MM.1S (cell line): Measurements from ENCODE around the gene MMP1.

Experiments
- DNase-seq: peaks from one replicate; pipeline ENCODE4 v3.0.0-alpha.2; 2015
- H2AFZ ChIP-seq: fragments of 300-600 bp; sonication (generic); 2 replicates; pipeline ENCODE4 v1.6.0; 2016; ENCODE audit warnings: antibody characterized with exemption, low read length
- H3F3A ChIP-seq: fragments of 300-600 bp; sonication (generic); 2 replicates; pipeline ENCODE4 v1.6.1; 2016; ENCODE audit warnings: mild to moderate bottlenecking, antibody characterized with exemption, low read length, moderate library complexity, mixed read lengths; ENCODE audit not compliant: insufficient read depth
- H3K27ac ChIP-seq: fragments of 300-600 bp; sonication (generic); 2 replicates; pipeline ENCODE4 v1.5.1; 2016; ENCODE audit warnings: mild to moderate bottlenecking, low read length
- H3K27me3 ChIP-seq: fragments of 300-600 bp; sonication (generic); replicated peaks from 2 replicates; pipeline ENCODE4 v1.6.0; 2016; ENCODE audit warnings: low read length; ENCODE audit not compliant: insufficient read depth
- H3K36me3 ChIP-seq: fragments of 300-600 bp; sonication (generic); replicated peaks from 2 replicates; pipeline ENCODE4 v1.6.1; 2016; ENCODE audit warnings: mild to moderate bottlenecking, low read length, mixed read lengths; ENCODE audit not compliant: insufficient read depth
- H3K4me1 ChIP-seq: fragments of 300-600 bp; sonication (generic); 2 replicates; pipeline ENCODE4 v1.6.1; 2016; ENCODE audit warnings: low read length, mixed read lengths
- H3K4me2 ChIP-seq: fragments of 300-600 bp; sonication (generic); 2 replicates; pipeline ENCODE4 v1.6.0; 2016; ENCODE audit warnings: low read depth, low read length
- H3K4me3 ChIP-seq: fragments of 300-600 bp; sonication (generic); 2 replicates; pipeline ENCODE4 v1.5.1; 2016; ENCODE audit warnings: low read length, mixed read lengths
- H3K79me2 ChIP-seq: fragments of 300-600 bp; sonication (generic); 2 replicates; pipeline ENCODE4 v1.6.1; 2016; ENCODE audit warnings: mixed run types, low read length, mixed read lengths
- H3K9ac ChIP-seq: fragments of 300-600 bp; sonication (generic); 2 replicates; pipeline ENCODE4 v1.6.1; 2016; ENCODE audit warnings: low read length, mixed read lengths
- H3K9me2 ChIP-seq: fragments of 300-600 bp; sonication (generic); replicated peaks from 2 replicates; pipeline ENCODE4 v1.6.1; 2016; ENCODE audit warnings: mild to moderate bottlenecking, low read length, mixed read lengths; ENCODE audit not compliant: insufficient read depth
- H3K9me3 ChIP-seq: fragments of 300-600 bp; sonication (generic); replicated peaks from 2 replicates; pipeline ENCODE4 v1.6.1; 2016; ENCODE audit warnings: mild to moderate bottlenecking, low read length, mixed read lengths; ENCODE audit not compliant: insufficient read depth
- H4K20me1 ChIP-seq: fragments of 300-600 bp; sonication (generic); 2 replicates; pipeline ENCODE4 v1.6.1; 2016; ENCODE audit warnings: mild to moderate bottlenecking, low read length, moderate library complexity, mixed read lengths; ENCODE audit not compliant: insufficient read depth
- EZH2 ChIP-seq: fragments of 300-600 bp; sonication (generic); optimal IDR thresholded peaks from 2 replicates; pipeline ENCODE3; 2017; ENCODE audit warnings: low read depth, mild to moderate bottlenecking, antibody characterized with exemption, low read length, mixed read lengths
- EZH2phosphoT487 ChIP-seq: fragments of 300-600 bp; sonication (generic); IDR thresholded peaks from 2 replicates; pipeline ENCODE4 v1.6.1; 2018; ENCODE audit warnings: antibody characterized with exemption, low read length
- TF ChIP-seq, protein P1 (sequence below): fragments of 300-600 bp; sonication (generic); IDR thresholded peaks from 2 replicates; pipeline ENCODE4 v1.5.1; 2016; ENCODE audit warnings: antibody characterized with exemption, low read length, mixed read lengths

Gene MMP1

DNA sequence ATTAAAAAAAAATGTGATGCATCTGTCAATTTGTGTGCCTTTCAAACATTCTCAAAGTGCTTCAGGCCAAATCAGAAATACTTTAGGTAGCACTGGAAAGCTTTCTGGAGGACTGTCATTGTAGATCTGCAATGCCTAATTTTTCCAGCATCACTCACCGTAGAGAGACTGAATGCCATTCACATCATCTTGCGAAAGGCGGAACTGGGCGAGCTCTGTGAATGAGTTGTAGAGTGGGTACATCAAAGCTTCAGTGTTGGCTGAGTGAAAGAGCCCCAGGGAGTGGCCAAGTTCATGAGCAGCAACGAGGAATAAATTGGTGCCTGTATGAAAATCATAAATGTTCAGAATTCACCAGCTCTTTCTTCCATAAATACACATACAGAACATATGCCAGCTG, 21.5 kb downstream of the MMP1 start:
- H3K79me2 ChIP-seq = no peaks in the 10 kb centered on the region
- no peaks in the 10 kb centered on the region for H3K9me2 ChIP-seq
- H3F3A ChIP-seq = no peaks in the 10 kb centered on the region
- no peak overlapping the region for H3K27ac ChIP-seq
- no peaks in the 10 kb centered on the region for H4K20me1 ChIP-seq
- H3K4me1 ChIP-seq = no peaks in the 10 kb centered on the region
- H3K27me3 ChIP-seq = no peaks in the 10 kb centered on the region
- no peak overlapping the region for H2AFZ ChIP-seq
- DNase-seq = no peak
- H3K4me2 ChIP-seq = no peak overlapping the region
- no peak overlapping the region for H3K9ac ChIP-seq
- H3K4me3 ChIP-seq = no peak overlapping the region
- no peaks in the 10 kb centered on the region for H3K36me3 ChIP-seq
- TF ChIP-seq, protein P1, sequence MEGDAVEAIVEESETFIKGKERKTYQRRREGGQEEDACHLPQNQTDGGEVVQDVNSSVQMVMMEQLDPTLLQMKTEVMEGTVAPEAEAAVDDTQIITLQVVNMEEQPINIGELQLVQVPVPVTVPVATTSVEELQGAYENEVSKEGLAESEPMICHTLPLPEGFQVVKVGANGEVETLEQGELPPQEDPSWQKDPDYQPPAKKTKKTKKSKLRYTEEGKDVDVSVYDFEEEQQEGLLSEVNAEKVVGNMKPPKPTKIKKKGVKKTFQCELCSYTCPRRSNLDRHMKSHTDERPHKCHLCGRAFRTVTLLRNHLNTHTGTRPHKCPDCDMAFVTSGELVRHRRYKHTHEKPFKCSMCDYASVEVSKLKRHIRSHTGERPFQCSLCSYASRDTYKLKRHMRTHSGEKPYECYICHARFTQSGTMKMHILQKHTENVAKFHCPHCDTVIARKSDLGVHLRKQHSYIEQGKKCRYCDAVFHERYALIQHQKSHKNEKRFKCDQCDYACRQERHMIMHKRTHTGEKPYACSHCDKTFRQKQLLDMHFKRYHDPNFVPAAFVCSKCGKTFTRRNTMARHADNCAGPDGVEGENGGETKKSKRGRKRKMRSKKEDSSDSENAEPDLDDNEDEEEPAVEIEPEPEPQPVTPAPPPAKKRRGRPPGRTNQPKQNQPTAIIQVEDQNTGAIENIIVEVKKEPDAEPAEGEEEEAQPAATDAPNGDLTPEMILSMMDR = no peak
- TF ChIP-seq EZH2 = no peak
- TF ChIP-seq EZH2phosphoT487 = no peak
- H3K9me3 ChIP-seq = no peaks in the 10 kb centered on the region

DNA sequence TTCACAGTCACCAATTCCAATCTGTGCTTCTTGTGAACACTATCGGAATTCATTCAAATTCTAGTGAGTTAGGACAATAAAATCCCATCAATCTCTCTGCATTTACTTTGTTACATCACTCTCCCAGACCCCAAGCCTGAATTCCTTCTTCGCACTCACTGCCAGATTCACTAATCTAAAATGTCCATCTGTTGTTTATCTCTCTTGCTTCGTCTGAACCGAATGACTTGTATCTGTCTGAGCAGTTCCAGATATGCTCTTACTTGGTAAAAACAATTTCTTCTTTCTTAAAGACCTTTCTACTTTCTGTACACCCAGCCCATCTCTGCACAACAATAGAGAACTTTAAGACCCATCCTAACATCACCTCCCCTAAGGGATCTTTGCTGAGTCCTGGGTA, 24.6 kb downstream of the MMP1 start:
- no peak for DNase-seq
- H3K4me2 ChIP-seq = no peak overlapping the region
- H3K36me3 ChIP-seq = no peaks in the 10 kb centered on the region
- no peaks in the 10 kb centered on the region for H3K9me3 ChIP-seq
- H3K27me3 ChIP-seq = no peaks in the 10 kb centered on the region
- H4K20me1 ChIP-seq = no peaks in the 10 kb centered on the region
- TF ChIP-seq, protein P1 = no peak
- TF ChIP-seq EZH2phosphoT487 = no peak
- no peak for TF ChIP-seq EZH2
- H3F3A ChIP-seq = no peaks in the 10 kb centered on the region
- no peaks in the 10 kb centered on the region for H3K9me2 ChIP-seq
- no peak overlapping the region for H3K4me3 ChIP-seq
- no peaks in the 10 kb centered on the region for H3K79me2 ChIP-seq
- H3K9ac ChIP-seq = no peak overlapping the region
- no peak overlapping the region for H3K27ac ChIP-seq
- H3K4me1 ChIP-seq = no peaks in the 10 kb centered on the region
- no peak overlapping the region for H2AFZ ChIP-seq

DNA sequence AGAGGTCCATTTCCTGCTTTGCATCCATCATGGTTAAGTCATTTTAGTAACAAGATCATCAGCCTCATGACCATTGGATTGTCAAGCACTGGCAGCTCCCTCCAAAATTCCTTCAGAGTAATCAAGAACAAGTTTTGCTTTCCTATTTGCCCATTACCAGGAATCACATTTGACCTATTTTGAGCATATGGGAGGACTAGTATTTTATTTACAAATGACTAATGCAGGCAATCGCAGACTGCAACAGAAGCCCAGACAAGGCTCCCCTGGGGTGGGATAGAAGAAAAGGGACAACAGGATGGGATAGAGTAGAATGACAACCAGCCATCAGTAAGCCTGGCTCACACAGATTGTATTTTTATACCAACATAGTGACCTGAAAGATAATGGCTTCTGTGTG, 26.6 kb downstream of the MMP1 start:
- Histone ChIP-seq H3F3A (no peaks in the 10 kb centered on the region), H3K9me2 (no peaks in the 10 kb centered on the region), H3K9me3 (no peaks in the 10 kb centered on the region), H3K36me3 (no peaks in the 10 kb centered on the region), H3K4me3 (no peak overlapping the region), H3K9ac (no peak overlapping the region), H3K27ac (no peak overlapping the region), H3K27me3 (no peaks in the 10 kb centered on the region), H3K4me2 (no peak overlapping the region), H2AFZ (no peak overlapping the region), H3K79me2 (no peaks in the 10 kb centered on the region), H3K4me1 (no peaks in the 10 kb centered on the region), H4K20me1 (no peaks in the 10 kb centered on the region)
- TF ChIP-seq, protein P1 = no peak
- TF ChIP-seq EZH2phosphoT487 (no peak), EZH2 (no peak)
- no peak for DNase-seq
